Kidney epithelial cell (primary cell): Measurements from ENCODE around the gene OPTC. TPM values are rescaled to one million over a fixed set of nuclear protein-coding genes. Genes with fewer than 3 reads are reported as not detected.

Source experiments
- DNase-seq: peaks from one replicate; pipeline ENCODE4 v3.0.0-alpha.2; 2010; ENCODE audit warnings: low read depth
- H3K27me3 ChIP-seq: 2 replicates; pipeline ENCODE4 v1.6.0; 2011; ENCODE audit warnings: low read length; ENCODE audit not compliant: control insufficient read depth, insufficient read depth
- H3K36me3 ChIP-seq: 2 replicates; pipeline ENCODE4 v1.5.1; 2011; ENCODE audit warnings: low read length; ENCODE audit not compliant: control insufficient read depth, insufficient read depth
- H3K4me3 ChIP-seq: 2 replicates; pipeline ENCODE4 v1.5.1; 2011; ENCODE audit warnings: low read depth, mild to moderate bottlenecking, control low read depth, low read length
- total RNA-seq: library from RNA; depleted of rRNA; stranded (reverse); fragments of >200 nt; gene quantifications from 2 replicates; pipeline ENCODE4 v1.2.3, GENCODE V29; 2015
- TF ChIP-seq, protein P1 (sequence below): IDR thresholded peaks from 2 replicates; pipeline ENCODE4 v1.5.1; 2011; ENCODE audit warnings: mild to moderate bottlenecking, moderate library complexity, low read length, control low read depth, inconsistent platforms; ENCODE audit not compliant: insufficient read depth, poor library complexity, severe bottlenecking

Gene OPTC
- total RNA-seq, 1 donor from 2014 or later = not detected

- no peak for DNase-seq
- H3K4me3 ChIP-seq = no peak overlapping the region
- H3K27me3 ChIP-seq = no peaks in the 10 kb centered on the region
- TF ChIP-seq, protein P1, sequence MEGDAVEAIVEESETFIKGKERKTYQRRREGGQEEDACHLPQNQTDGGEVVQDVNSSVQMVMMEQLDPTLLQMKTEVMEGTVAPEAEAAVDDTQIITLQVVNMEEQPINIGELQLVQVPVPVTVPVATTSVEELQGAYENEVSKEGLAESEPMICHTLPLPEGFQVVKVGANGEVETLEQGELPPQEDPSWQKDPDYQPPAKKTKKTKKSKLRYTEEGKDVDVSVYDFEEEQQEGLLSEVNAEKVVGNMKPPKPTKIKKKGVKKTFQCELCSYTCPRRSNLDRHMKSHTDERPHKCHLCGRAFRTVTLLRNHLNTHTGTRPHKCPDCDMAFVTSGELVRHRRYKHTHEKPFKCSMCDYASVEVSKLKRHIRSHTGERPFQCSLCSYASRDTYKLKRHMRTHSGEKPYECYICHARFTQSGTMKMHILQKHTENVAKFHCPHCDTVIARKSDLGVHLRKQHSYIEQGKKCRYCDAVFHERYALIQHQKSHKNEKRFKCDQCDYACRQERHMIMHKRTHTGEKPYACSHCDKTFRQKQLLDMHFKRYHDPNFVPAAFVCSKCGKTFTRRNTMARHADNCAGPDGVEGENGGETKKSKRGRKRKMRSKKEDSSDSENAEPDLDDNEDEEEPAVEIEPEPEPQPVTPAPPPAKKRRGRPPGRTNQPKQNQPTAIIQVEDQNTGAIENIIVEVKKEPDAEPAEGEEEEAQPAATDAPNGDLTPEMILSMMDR = no peak
- H3K36me3 ChIP-seq = no peaks in the 10 kb centered on the region
Observed at GRCh38 chr1:203553496-203553895, 59.5 kb downstream of the OPTC start.

- no peak overlapping the region for H3K4me3 ChIP-seq
- H3K27me3 ChIP-seq = no peaks in the 10 kb centered on the region
- no peaks in the 10 kb centered on the region for H3K36me3 ChIP-seq
- TF ChIP-seq, protein P1 = no peak
- DNase-seq = no peak
Observed at GRCh38 chr1:203554071-203554470, 60.1 kb downstream of the OPTC start.

DNA sequence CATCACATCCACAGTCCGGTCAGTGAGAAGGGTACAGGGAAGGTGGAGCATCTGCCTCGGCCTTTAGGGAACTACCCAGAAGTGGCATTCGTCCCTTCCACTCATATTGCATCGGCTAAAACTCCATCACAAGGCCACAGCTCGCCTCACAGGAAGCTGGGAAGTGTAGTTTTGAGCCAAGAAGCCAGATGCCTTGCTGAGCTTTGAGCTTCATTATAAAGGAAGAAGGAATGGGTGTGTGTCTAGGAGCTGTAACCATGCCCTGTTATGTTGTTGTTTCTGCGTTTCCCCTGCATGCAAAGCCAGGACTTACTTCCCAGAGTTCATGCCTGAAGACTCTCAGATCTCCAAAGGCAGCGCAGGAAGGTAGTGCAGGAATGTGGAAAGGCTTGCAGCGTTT, 61.1 kb downstream of the OPTC start:
- no peak overlapping the region for H3K4me3 ChIP-seq
- TF ChIP-seq, protein P1 = no peak
- H3K27me3 ChIP-seq = no peaks in the 10 kb centered on the region
- no peak for DNase-seq
- H3K36me3 ChIP-seq = no peaks in the 10 kb centered on the region

GRCh38 chr1:203555511-203556046, 61.6 kb downstream of the OPTC start:
- H3K36me3 ChIP-seq = no peaks in the 10 kb centered on the region
- no peak for DNase-seq
- TF ChIP-seq, protein P1 = no peak

DNA sequence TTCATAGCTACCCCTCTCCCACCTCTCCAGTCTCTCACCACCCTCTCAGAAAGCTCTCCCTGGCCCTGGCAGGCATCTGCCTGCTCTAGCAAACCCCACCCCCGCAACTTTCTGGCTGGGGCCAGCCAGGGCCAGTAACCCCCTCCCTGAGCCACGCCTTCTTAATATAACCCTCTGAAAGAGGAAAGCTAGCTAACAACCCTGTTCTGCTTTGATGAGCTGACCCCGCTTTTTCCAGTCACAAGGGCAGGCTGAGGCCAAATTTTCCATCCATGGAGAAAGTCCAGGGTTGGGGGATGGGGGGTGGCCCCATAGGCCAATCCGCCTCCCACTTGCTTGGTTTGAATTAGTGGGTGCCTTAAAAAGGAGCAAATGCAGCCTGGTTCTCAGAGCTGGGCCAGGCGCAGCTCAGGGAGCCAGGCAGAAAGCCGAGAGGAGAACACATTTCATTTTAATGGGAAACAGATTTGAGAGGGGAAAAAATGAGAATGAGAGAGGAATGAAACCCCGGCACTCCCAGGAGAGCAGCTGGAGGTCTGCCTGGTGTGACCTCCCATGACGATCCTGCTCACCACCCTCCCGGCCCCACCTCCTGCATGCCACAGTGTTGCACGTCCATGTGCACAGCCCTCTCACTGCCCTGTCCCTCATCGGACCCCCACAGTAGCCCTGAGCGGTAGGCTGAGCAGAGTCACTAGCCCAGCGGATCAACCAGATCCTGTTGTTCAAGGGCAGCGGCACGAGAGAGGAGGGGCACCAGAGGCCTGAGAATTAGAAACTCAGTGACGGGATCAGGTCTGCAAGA, 62.3 kb downstream of the OPTC start:
- Histone ChIP-seq H3K27me3 (no peaks in the 10 kb centered on the region), H3K4me3 (no peak overlapping the region), H3K36me3 (no peaks in the 10 kb centered on the region)
- TF ChIP-seq, protein P1 = no peak
- no peak for DNase-seq

More at GRCh38 chr1:203555511-203556046, 61.6 kb downstream of the OPTC start:
- Histone ChIP-seq H3K27me3 (no peaks in the 10 kb centered on the region), H3K4me3 (no peak overlapping the region)

DNA sequence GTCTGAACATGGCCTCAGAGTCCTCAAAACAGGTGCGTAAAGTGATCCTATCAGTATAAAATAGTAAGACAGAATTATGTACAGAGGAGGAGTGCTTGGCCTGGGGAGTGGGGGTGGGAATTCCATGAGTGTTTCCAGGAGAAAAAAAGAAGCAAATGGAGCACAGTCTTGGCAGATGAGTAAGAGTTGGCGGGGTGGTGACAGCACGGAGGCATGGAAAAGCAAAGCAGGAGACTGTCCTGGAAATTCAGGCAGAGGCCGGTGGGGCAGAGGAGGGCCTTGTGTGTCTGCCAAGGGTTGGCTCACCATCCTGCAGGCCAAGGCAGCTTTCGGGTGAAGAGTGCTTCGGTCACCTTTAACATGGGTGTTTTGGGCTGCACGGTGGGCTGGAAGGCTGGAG, 63.4 kb downstream of the OPTC start:
- Histone ChIP-seq H3K27me3 (no peaks in the 10 kb centered on the region), H3K36me3 (no peaks in the 10 kb centered on the region), H3K4me3 (no peak overlapping the region)
- TF ChIP-seq, protein P1 = no peak
- no peak for DNase-seq
